ENCODE results near the gene KCNIP4.

- TF ChIP-seq SIN3A (IDR thresholded peaks at IDR 0.05; ENCODE audit: borderline replicate concordance in 2 of 2, control insufficient read depth in 1 of 2, low read depth in 2 of 2, low read length in 2 of 2) (no peak), KAT7 (CRISPR knock-in tag; IDR thresholded peaks at IDR 0.05; ENCODE audit: borderline replicate concordance) (no peak), ZNF830 (CRISPR knock-in tag; IDR thresholded peaks at IDR 0.05) (no peak), PML (IDR thresholded peaks at IDR 0.05; ENCODE audit: low read length) (no peak), EZH2 (IDR thresholded peaks at IDR 0.05; ENCODE audit: borderline replicate concordance, low read depth, low read length) (no peak), HDAC6 (IDR thresholded peaks at IDR 0.05; ENCODE audit: low read depth, low read length) (no peak), RAD51 (IDR thresholded peaks at IDR 0.05; ENCODE audit: borderline replicate concordance, low read depth) (no peak)
These were observed 478.0 kb downstream of the KCNIP4 start for GRCh38 chr4:21470535-21470934.
